Astrocyte of the spinal cord (primary cell): ENCODE measurements around the gene FST.
A peak's percentile ranks its signal among the peaks of the same experiment; 100 is the strongest.

ENCODE experiments used
- DNase-seq: peaks from one replicate; pipeline ENCODE4 v3.0.0; 2011; ENCODE audit warnings: low read depth, low spot score
- H3K4me3 ChIP-seq: 2 replicates; pipeline ENCODE4 v1.5.1; 2011; ENCODE audit warnings: low read depth, mild to moderate bottlenecking, low read length, moderate library complexity
- CTCF ChIP-seq: IDR thresholded peaks from 2 replicates; pipeline ENCODE4 v1.5.1; 2012; ENCODE audit warnings: low read depth, mild to moderate bottlenecking, low read length, inconsistent platforms
- in situ Hi-C: cut with HindIII; loops from 2 replicates; pipeline ENCODE4 v1.10.0; 2017; ENCODE audit warnings: low sequenced_read_pairs

The FST gene

GRCh38 chr5:53479045-53479589 lies 1.3 kb upstream of the FST start:
- no peak for TF ChIP-seq CTCF
- DNase-seq: no peak
- H3K4me3 ChIP-seq: peak overlapping the region; percentile 45
- in situ Hi-C loops: no loop called here

DNA sequence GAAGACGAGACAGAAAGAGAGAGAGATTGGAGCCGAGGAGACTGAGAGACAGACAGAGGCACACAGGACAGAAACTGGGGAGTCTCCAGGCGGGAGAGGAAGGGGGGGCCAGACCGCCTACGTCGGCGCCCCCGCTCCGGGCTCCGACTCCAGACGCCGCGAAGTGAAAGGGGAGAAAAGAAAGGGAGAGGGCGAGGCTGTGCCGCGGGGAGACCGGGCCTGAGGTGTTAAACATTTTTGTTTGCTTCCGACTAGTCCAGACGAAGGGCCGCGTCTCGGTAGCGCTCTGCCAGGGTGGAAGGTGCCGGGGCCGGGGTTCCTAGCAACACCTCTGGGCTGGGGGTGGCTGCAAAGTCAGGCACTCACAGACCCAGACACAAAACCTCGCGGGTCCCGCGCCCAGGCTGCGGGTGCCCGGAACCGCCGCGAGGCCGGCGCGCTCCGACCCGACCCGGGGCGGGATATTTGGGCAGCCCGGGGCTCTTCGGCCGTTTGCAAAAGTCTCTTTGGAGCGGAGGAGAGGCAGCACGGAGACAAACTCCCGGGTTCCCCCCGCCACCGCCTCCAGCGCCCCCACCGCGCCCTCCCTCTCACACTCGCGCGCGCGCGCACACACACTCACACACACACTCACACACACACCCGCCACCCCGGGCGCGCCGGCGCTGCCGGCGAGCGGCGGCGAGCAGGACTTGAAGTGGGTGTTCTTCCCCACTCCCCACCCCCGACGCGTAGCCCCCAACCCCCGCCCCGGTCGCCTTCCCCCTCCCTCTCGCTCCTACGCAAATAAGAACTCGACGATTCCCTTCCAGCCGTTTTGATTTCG lies 626 bp upstream of the FST start:
- no peak for TF ChIP-seq CTCF
- peak overlapping the region; percentile 45 for H3K4me3 ChIP-seq
- in situ Hi-C loops: no loop called here
- DNase-seq: peak; percentile 55

GRCh38 chr5:53481159-53481886 lies 894 bp downstream of the FST start:
- peak; percentile 47 for DNase-seq
- no peak for TF ChIP-seq CTCF
- peak overlapping the region; percentile 45 for H3K4me3 ChIP-seq
- in situ Hi-C loops: no loop called here

- H3K4me3 ChIP-seq: peak overlapping the region; percentile 45
- DNase-seq: peak; percentile 75
- no peak for TF ChIP-seq CTCF
- in situ Hi-C loops: no loop called here
These were observed 1.7 kb downstream of the FST start for GRCh38 chr5:53481887-53482716.

DNA sequence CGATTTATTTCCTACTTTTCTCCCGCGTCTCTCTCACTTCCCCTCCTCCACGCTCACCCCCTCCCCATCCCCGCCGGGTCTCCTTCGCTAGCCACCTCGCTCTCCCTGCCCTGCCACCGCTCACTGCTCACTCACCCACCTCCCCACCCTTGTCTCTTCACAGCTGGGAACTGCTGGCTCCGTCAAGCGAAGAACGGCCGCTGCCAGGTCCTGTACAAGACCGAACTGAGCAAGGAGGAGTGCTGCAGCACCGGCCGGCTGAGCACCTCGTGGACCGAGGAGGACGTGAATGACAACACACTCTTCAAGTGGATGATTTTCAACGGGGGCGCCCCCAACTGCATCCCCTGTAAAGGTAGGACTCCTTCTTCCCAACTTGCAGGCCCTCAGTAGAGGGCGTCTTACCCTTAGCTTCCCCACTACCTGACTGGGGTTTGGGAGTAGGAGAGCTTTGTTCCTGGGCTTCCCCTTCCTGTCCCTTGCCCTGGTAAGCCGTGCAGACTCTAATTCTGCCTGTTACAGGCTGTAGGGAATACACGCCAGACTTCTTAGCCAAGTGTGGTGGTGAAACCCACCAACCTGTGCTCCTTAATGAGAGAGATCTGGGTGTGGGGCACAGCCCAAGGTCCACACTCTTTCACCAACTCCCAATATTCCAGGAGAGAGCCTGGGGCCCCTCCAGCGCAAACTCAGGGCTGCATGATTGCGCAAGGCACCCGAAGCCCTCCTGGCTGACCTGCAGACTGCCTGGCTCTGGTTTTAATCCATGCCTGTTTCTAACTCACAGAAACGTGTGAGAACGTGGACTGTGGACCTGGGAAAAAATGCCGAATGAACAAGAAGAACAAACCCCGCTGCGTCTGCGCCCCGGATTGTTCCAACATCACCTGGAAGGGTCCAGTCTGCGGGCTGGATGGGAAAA lies 2.5 kb downstream of the FST start:
- DNase-seq: peak; percentile 29
- TF ChIP-seq CTCF: peak; percentile 53
- in situ Hi-C loops: no loop called here
- H3K4me3 ChIP-seq: peak overlapping the region; percentile 45
